HepG2 (cell line): ENCODE data around the gene TRPC4. TPM values are rescaled to one million over a fixed set of nuclear protein-coding genes. Genes with fewer than 3 reads are reported as not detected.

Source experiments
- ATAC-seq: fragments of 200-7000 bp; cut with Tn5 transposase; 3 replicates; pipeline ENCODE4 v1.9.1; 2020; ENCODE audit warnings: mild to moderate bottlenecking, moderate library complexity
- BruUV-seq: library from RNA; stranded (reverse); fragments of 400-500 nt; replicated peaks from 2 replicates; lab custom pipeline; 2021; lab: Mats Ljungman, UMichigan
- CTCF ChIA-PET: fragments of 300-600 bp; formaldehyde crosslinking; extraction: SDS; loops from one replicate; lab custom pipeline; 2021; ENCODE audit warnings: low total read pairs, inconsistent platforms, low intra/inter-chr PET ratio; lab: Yijun Ruan, JAX
- POLR2A ChIA-PET: fragments of 350-600 bp; sonication (Branson Sonifier 250); formaldehyde crosslinking; loops from one replicate; lab custom pipeline; 2020; ENCODE audit warnings: antibody characterized with exemption, inconsistent platforms; lab: Yijun Ruan, JAX
- DNase-seq: peaks from one replicate; pipeline ENCODE4 v3.0.0-alpha.2; 2015; ENCODE audit warnings: low spot score
- FAIRE-seq: peaks from 3 replicates; lab custom pipeline; 2011; peaks lifted over from hg19 to GRCh38; lab: Jason Lieb, UNC
- H2AFZ ChIP-seq: one replicate; pipeline ENCODE4 v1.6.1; 2011; ENCODE audit warnings: low read length, inconsistent platforms
- H3K27ac ChIP-seq: fragments of 300-600 bp; 3 replicates; pipeline ENCODE4 v1.8.0; 2011; ENCODE audit warnings: mixed run types, mild to moderate bottlenecking, mixed read lengths, low read length, inconsistent platforms; ENCODE audit not compliant: insufficient read depth; ENCODE audit errors: extremely low read length
- H3K27me3 ChIP-seq, 2 experiments: fragments of 200-600 bp in 1 of 2; 2 replicates in 1 of 2; 3 replicates in 1 of 2; pipeline versions ENCODE4 v1.6.0 to v1.8.0; 2011; ENCODE audit warnings: low read length in 2 of 2, mild to moderate bottlenecking in 2 of 2, moderate library complexity in 2 of 2, inconsistent platforms in 1 of 2; ENCODE audit not compliant: insufficient read depth in 2 of 2, control insufficient read depth in 1 of 2
- H3K36me3 ChIP-seq, 2 experiments: fragments of 200-600 bp in 1 of 2; replicated peaks in 1 of 2; 2 replicates in 1 of 2; 3 replicates in 1 of 2; pipeline versions ENCODE4 v1.5.1 to v1.8.0; 2011; ENCODE audit warnings: low read length in 2 of 2, inconsistent platforms in 1 of 2; ENCODE audit not compliant: insufficient read depth in 2 of 2, control insufficient read depth in 1 of 2
- H3K4me1 ChIP-seq: 2 replicates; pipeline ENCODE4 v1.5.1; 2012; ENCODE audit warnings: low read length, inconsistent platforms; ENCODE audit not compliant: insufficient read depth
- H3K4me2 ChIP-seq: 2 replicates; pipeline ENCODE4 v1.6.0; 2011; ENCODE audit warnings: low read depth, low read length, inconsistent platforms
- H3K4me3 ChIP-seq, 3 experiments: fragments of 200-600 bp in 1 of 3; sonication (generic), shearing (Covaris generic) in 1 of 3; replicated peaks in 1 of 3; 2 replicates each; pipeline ENCODE4 v1.5.1; 2011 to 2016; ENCODE audit warnings: low read length in 3 of 3, inconsistent platforms in 2 of 3, low read depth in 2 of 3, mild to moderate bottlenecking in 2 of 3, control low read depth in 1 of 3, mixed read lengths in 1 of 3; ENCODE audit not compliant: insufficient read depth in 1 of 3
- H3K79me2 ChIP-seq: one replicate; pipeline ENCODE4 v1.6.1; 2011; ENCODE audit warnings: low read length, inconsistent platforms; ENCODE audit not compliant: insufficient read depth
- H3K9ac ChIP-seq: 2 replicates; pipeline ENCODE4 v1.6.0; 2011; ENCODE audit warnings: mild to moderate bottlenecking, low read depth, low read length, inconsistent platforms; ENCODE audit not compliant: insufficient read depth
- H3K9me3 ChIP-seq: 2 replicates; pipeline ENCODE4 v1.5.1; 2012; ENCODE audit warnings: mild to moderate bottlenecking, low read length
- H4K20me1 ChIP-seq: 2 replicates; pipeline ENCODE4 v1.6.0; 2011; ENCODE audit warnings: inconsistent platforms, mild to moderate bottlenecking, low read length, moderate library complexity; ENCODE audit not compliant: insufficient read depth
- POLR2G ChIP-seq: fragments of 200-400 bp; formaldehyde crosslinking; IDR thresholded peaks from 2 replicates; pipeline ENCODE4 v1.6.1; 2018; ENCODE audit warnings: mild to moderate bottlenecking, low read depth, low read length, moderate library complexity
- ZNF142 ChIP-seq: sonication (generic); formaldehyde crosslinking; IDR thresholded peaks from 2 replicates; pipeline ENCODE4 v1.4.0; 2020; ENCODE audit warnings: missing genetic modification reagents
- WGBS: methylation state at CpG from one replicate; pipeline ENCODE4 v1.1.6; 2017; ENCODE audit warnings: low lambda C conversion rate; 5-methylcytosine and 5-hydroxymethylcytosine counted together
- in situ Hi-C: cut with HindIII; loops from 2 replicates; pipeline ENCODE4 v1.10.0; 2017; ENCODE audit warnings: low pct_unique_long_range_greater_than_20kb; ENCODE audit not compliant: extremely low pct_ligation_motif_present
- intact Hi-C: fragments of 100-400 bp; cut with micrococcal nuclease; formaldehyde crosslinking; loops from one replicate; pipeline ENCODE4 v1.10.0; 2022; ENCODE audit not compliant: unreplicated experiment
- polyA plus RNA-seq, 8 experiments: library from polyadenylated mRNA; depleted of rRNA in 3 of 8; stranded (reverse) in 7 of 8; unstranded in 1 of 8; fragments of >200 nt; fragmentation: Illumina TruSeq in 4 of 8; extraction: Trizol in 4 of 8; gene quantifications; 2 replicates each; pipeline versions ENCODE4 v1.2.1 to v1.2.3, GENCODE V29; 2011 to 2016; ENCODE audit warnings: low read depth in 4 of 8, missing spikeins in 1 of 8, mixed read lengths in 1 of 8; ENCODE audit not compliant: insufficient read depth in 1 of 8
- total RNA-seq, 5 experiments: library from RNA; depleted of rRNA; stranded (reverse); fragments of >200 nt; fragmentation: Illumina TruSeq; extraction: Trizol; gene quantifications; 2 replicates each; pipeline ENCODE4 v1.2.3, GENCODE V29; 2016; ENCODE audit warnings: low read depth in 1 of 5

TRPC4 gene
- total and polyA plus RNA-seq, 2 of the 13 experiments (the other 11 are each of a cell fraction or from before 2014, with no cell fraction given): not detected

- TF ChIP-seq ZNF142: no peak
These were observed 139.7 kb downstream of the TRPC4 start (continued) for GRCh38 chr13:37729876-37730275.

GRCh38 chr13:37716420-37717195 lies 153.0 kb downstream of the TRPC4 start:
- no TSS peak for BruUV-seq
- no peak overlapping the region for H3K4me3 ChIP-seq
- no peak overlapping the region for H3K27ac ChIP-seq
- H4K20me1 ChIP-seq: no peaks in the 10 kb centered on the region
- no peak overlapping the region for H2AFZ ChIP-seq
- no peak overlapping the region for H3K4me2 ChIP-seq
- in situ Hi-C loops (no loop called here), intact Hi-C loops (no loop called here)
- DNase-seq (no peak), FAIRE-seq (no peak), ATAC-seq (no peak)
- no peak for TF ChIP-seq POLR2G
- WGBS: under 1% methylated on average over 8 of the region's 8 CpGs
- no peak overlapping the region for H3K9ac ChIP-seq
- H3K4me1 ChIP-seq: no peaks in the 10 kb centered on the region
- no peaks in the 10 kb centered on the region for H3K79me2 ChIP-seq
- H3K27me3 ChIP-seq: no peaks in the 10 kb centered on the region
- no peaks in the 10 kb centered on the region for H3K36me3 ChIP-seq
- ChIA-PET CTCF (no interaction called here), POLR2A (no interaction called here)
- H3K9me3 ChIP-seq: no peaks in the 10 kb centered on the region
